ENCODE data around the gene FSIP1.
A peak's percentile ranks its signal among the peaks of the same experiment; 100 is the strongest.

FSIP1 gene

GRCh38 chr15:39719109-39719508 lies 63.5 kb downstream of the FSIP1 start:
- DNase-seq = no peak

GRCh38 chr15:39717134-39717533 lies 65.5 kb downstream of the FSIP1 start:
- DNase-seq = no peak

GRCh38 chr15:39714251-39714650 lies 68.4 kb downstream of the FSIP1 start:
- no peak for DNase-seq

- no peak for DNase-seq
Measured at GRCh38 chr15:39713846-39714245, 68.8 kb downstream of the FSIP1 start.

GRCh38 chr15:39710681-39711080 lies 72.0 kb downstream of the FSIP1 start:
- no peak for DNase-seq

GRCh38 chr15:39709941-39710340 lies 72.7 kb downstream of the FSIP1 start:
- no peak for DNase-seq

- DNase-seq = no peak
Measured at GRCh38 chr15:39706206-39706605, 76.4 kb downstream of the FSIP1 start.

- DNase-seq = peak; percentile 7
Measured at GRCh38 chr15:39704689-39705088, 78.0 kb downstream of the FSIP1 start.

GRCh38 chr15:39704235-39704634 lies 78.4 kb downstream of the FSIP1 start:
- no peak for DNase-seq

GRCh38 chr15:39701988-39702387 lies 80.7 kb downstream of the FSIP1 start:
- no peak for DNase-seq

GRCh38 chr15:39700375-39700700 lies 82.3 kb downstream of the FSIP1 start:
- DNase-seq = no peak

- DNase-seq = no peak
Measured at GRCh38 chr15:39699516-39700374, 82.9 kb downstream of the FSIP1 start.

GRCh38 chr15:39698444-39699390 lies 83.9 kb downstream of the FSIP1 start:
- no peak for DNase-seq

- no peak for DNase-seq
Measured at GRCh38 chr15:39697509-39697908, 85.1 kb downstream of the FSIP1 start.

- no peak for DNase-seq
Measured at GRCh38 chr15:39695793-39696192, 86.8 kb downstream of the FSIP1 start.

GRCh38 chr15:39692356-39693327 lies 90.0 kb downstream of the FSIP1 start:
- DNase-seq = peak; percentile 73

- DNase-seq = peak; percentile 6
Measured at GRCh38 chr15:39690881-39691634, 91.6 kb downstream of the FSIP1 start.

- DNase-seq = no peak
Measured at GRCh38 chr15:39687965-39688364, 94.7 kb downstream of the FSIP1 start.

- DNase-seq = peak; percentile 55
Measured at GRCh38 chr15:39685999-39686613, 96.5 kb downstream of the FSIP1 start.

- no peak for DNase-seq
Measured at GRCh38 chr15:39685367-39685766, 97.3 kb downstream of the FSIP1 start.

- no peak for DNase-seq
Measured at GRCh38 chr15:39684233-39684632, 98.4 kb downstream of the FSIP1 start.
